KMS-11 (cell line): Measurements from ENCODE around the gene FBXO41.

Source experiments
- H2AFZ ChIP-seq: fragments of 200-600 bp; sonication (generic); 2 replicates; pipeline ENCODE4 v1.6.1; 2016; ENCODE audit warnings: antibody characterized with exemption, mixed run types, low read depth
- H3K27ac ChIP-seq: fragments of 200-600 bp; sonication (generic); 2 replicates; pipeline ENCODE4 v1.6.1; 2016; ENCODE audit warnings: mild to moderate bottlenecking, mixed run types
- H3K27me3 ChIP-seq: fragments of 200-600 bp; sonication (generic); 2 replicates; pipeline ENCODE4 v1.6.1; 2017; ENCODE audit warnings: mild to moderate bottlenecking, low read depth, mixed run types, moderate library complexity; ENCODE audit not compliant: insufficient read depth
- H3K36me3 ChIP-seq: fragments of 200-600 bp; sonication (generic); 2 replicates; pipeline ENCODE4 v1.6.1; 2017; ENCODE audit warnings: mild to moderate bottlenecking, mixed run types; ENCODE audit not compliant: insufficient read depth
- H3K4me1 ChIP-seq: fragments of 200-600 bp; sonication (generic); 2 replicates; pipeline ENCODE4 v1.6.1; 2016; ENCODE audit warnings: mild to moderate bottlenecking, low read depth, mixed run types; ENCODE audit not compliant: poor library complexity, severe bottlenecking
- H3K4me2 ChIP-seq: fragments of 200-600 bp; sonication (generic); 2 replicates; pipeline ENCODE4 v1.7.0; 2016; ENCODE audit warnings: mild to moderate bottlenecking, mixed run types
- H3K4me3 ChIP-seq: fragments of 200-600 bp; sonication (generic); IDR thresholded peaks from 2 replicates; pipeline ENCODE4 v1.6.1; 2017; ENCODE audit warnings: low read depth, low read length, mixed read lengths; ENCODE audit not compliant: insufficient read depth
- H3K79me2 ChIP-seq: fragments of 200-600 bp; sonication (generic); 2 replicates; pipeline ENCODE4 v1.6.1; 2016; ENCODE audit warnings: low read depth, mixed run types; ENCODE audit not compliant: insufficient read depth
- H3K9ac ChIP-seq: fragments of 200-600 bp; sonication (generic); 2 replicates; pipeline ENCODE4 v1.6.1; 2016; ENCODE audit warnings: mild to moderate bottlenecking, mixed run types
- H4K20me1 ChIP-seq: fragments of 200-600 bp; sonication (generic); 2 replicates; pipeline ENCODE4 v1.6.1; 2016; ENCODE audit warnings: mild to moderate bottlenecking, mixed run types; ENCODE audit not compliant: insufficient read depth
- CTCF ChIP-seq: fragments of 200-600 bp; sonication (generic); conservative IDR thresholded peaks from 2 replicates; pipeline ENCODE4 v1.6.1; 2017; ENCODE audit warnings: low read depth, mild to moderate bottlenecking, antibody characterized with exemption, low read length, moderate library complexity, mixed read lengths

FBXO41 gene

GRCh38 chr2:73262108-73262651 lies 22.1 kb downstream of the FBXO41 start:
- Histone ChIP-seq H3K4me3 (no peak overlapping the region), H3K36me3 (peaks cover 4% of the 10 kb centered on the region; the same call in 1 of the 2 replicates), H3K4me1 (no peaks in the 10 kb centered on the region), H3K9ac (no peak overlapping the region), H3K4me2 (no peak overlapping the region), H3K79me2 (no peaks in the 10 kb centered on the region), H4K20me1 (no peaks in the 10 kb centered on the region), H3K27ac (no peak overlapping the region), H3K27me3 (no peaks in the 10 kb centered on the region), H2AFZ (no peak overlapping the region)
- TF ChIP-seq CTCF = no peak

- Histone ChIP-seq H3K4me2 (no peak overlapping the region), H2AFZ (no peak overlapping the region), H3K27me3 (no peaks in the 10 kb centered on the region), H3K27ac (no peak overlapping the region), H3K4me1 (no peaks in the 10 kb centered on the region), H3K4me3 (no peak overlapping the region), H3K9ac (no peak overlapping the region), H3K36me3 (peaks cover 4% of the 10 kb centered on the region; the same call in 1 of the 2 replicates), H3K79me2 (no peaks in the 10 kb centered on the region), H4K20me1 (no peaks in the 10 kb centered on the region)
- no peak; the same call in 1 of the 2 replicates for TF ChIP-seq CTCF
These were observed 23.8 kb downstream of the FBXO41 start for GRCh38 chr2:73260338-73260984.

GRCh38 chr2:73259704-73260337 lies 24.5 kb downstream of the FBXO41 start:
- TF ChIP-seq CTCF = no peak; the same call in 1 of the 2 replicates
- Histone ChIP-seq H3K4me3 (no peak overlapping the region), H2AFZ (no peak overlapping the region), H3K27ac (no peak overlapping the region), H3K79me2 (no peaks in the 10 kb centered on the region), H3K4me2 (no peak overlapping the region), H3K4me1 (no peaks in the 10 kb centered on the region), H3K9ac (no peak overlapping the region), H4K20me1 (no peaks in the 10 kb centered on the region), H3K36me3 (peaks cover 4% of the 10 kb centered on the region; the same call in 1 of the 2 replicates), H3K27me3 (no peaks in the 10 kb centered on the region)

GRCh38 chr2:73259276-73259675 lies 25.0 kb downstream of the FBXO41 start:
- H3K9ac ChIP-seq = no peak overlapping the region
- no peak overlapping the region for H3K27ac ChIP-seq
- H3K79me2 ChIP-seq = no peaks in the 10 kb centered on the region
- no peak for TF ChIP-seq CTCF
- H4K20me1 ChIP-seq = no peaks in the 10 kb centered on the region
- peaks cover 4% of the 10 kb centered on the region; the same call in 1 of the 2 replicates for H3K36me3 ChIP-seq
- no peak overlapping the region for H3K4me3 ChIP-seq
- H3K4me1 ChIP-seq = no peaks in the 10 kb centered on the region
- no peak overlapping the region for H2AFZ ChIP-seq
- H3K4me2 ChIP-seq = no peak overlapping the region
- no peaks in the 10 kb centered on the region for H3K27me3 ChIP-seq
